C4-2B (cell line): Measurements from ENCODE around the gene RFTN1.

Experiments used
- CTCF ChIP-seq: fragments of 450-650 bp; conservative IDR thresholded peaks from 2 replicates; pipeline ENCODE4 v1.5.1; 2017; ENCODE audit warnings: mild to moderate bottlenecking
- ZFX ChIP-seq: fragments of 450-650 bp; IDR thresholded peaks from 2 replicates; pipeline ENCODE4 v1.6.1; 2017

GRCh38 chr3:16332904-16333426 lies 180.5 kb downstream of the RFTN1 start:
- no peak for TF ChIP-seq CTCF
- no peak for TF ChIP-seq ZFX
